Measurements from ENCODE around the gene MPPED2.

MPPED2 gene

DNA sequence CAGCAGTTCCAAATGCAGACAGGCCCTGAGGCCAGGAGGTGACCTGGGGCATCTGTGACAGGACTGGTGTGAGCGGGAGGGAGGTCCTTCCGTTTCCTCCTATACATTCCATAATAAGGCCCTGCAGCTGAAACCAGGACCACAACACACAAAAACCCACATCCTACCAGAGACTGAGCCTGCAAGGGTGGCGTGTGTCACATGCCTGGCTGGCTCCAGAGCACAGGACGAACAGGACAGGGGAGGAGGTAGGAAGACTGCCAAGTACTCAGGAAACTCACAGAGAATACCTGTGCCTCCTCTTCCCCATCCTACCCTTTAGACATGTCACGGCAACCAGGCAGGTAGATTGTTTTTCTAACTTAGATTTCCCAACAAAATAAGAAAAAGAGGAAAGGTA lies 159.4 kb downstream of the MPPED2 start:
- H3K36me3 ChIP-seq (ENCODE audit: insufficient read depth, low read length): no peaks in the 10 kb centered on the region
- H3K9ac ChIP-seq (ENCODE audit: low read depth, low read length): no peak overlapping the region
- no peaks in the 10 kb centered on the region for H4K20me1 ChIP-seq (ENCODE audit: insufficient read depth, low read length)
- H2AFZ ChIP-seq (ENCODE audit: low read depth, low read length): no peak overlapping the region
- H3K4me1 ChIP-seq (ENCODE audit: insufficient read depth, low read length): no peaks in the 10 kb centered on the region
- H3K9me3 ChIP-seq (ENCODE audit: insufficient read depth, low read length, severe bottlenecking): no peaks in the 10 kb centered on the region
- ATAC-seq (ENCODE audit: insufficient read depth, low read depth): no peak
- no peak overlapping the region for H3K27ac ChIP-seq (ENCODE audit: low read length)
- no peaks in the 10 kb centered on the region for H3K79me2 ChIP-seq (ENCODE audit: insufficient read depth, low read length)
- H3K27me3 ChIP-seq (ENCODE audit: insufficient read depth, low read length, poor library complexity): no peaks in the 10 kb centered on the region
- H3K4me2 ChIP-seq (ENCODE audit: insufficient read depth, low read length): no peak overlapping the region
- H3K4me3 ChIP-seq (ENCODE audit: low read depth in 1 of 2, low read length in 2 of 2): no peak overlapping the region
- DNase-seq: no peak
- TF ChIP-seq EZH2 (IDR thresholded peaks at IDR 0.05; ENCODE audit: borderline replicate concordance, low read depth, low read length, severe bottlenecking): no peak
- TF ChIP-seq CTCF (IDR thresholded peaks at IDR 0.05; ENCODE audit: borderline replicate concordance, extremely low read depth, low read length, poor library complexity, severe bottlenecking): no peak

GRCh38 chr11:30424844-30425243 lies 161.3 kb downstream of the MPPED2 start:
- TF ChIP-seq EZH2 (IDR thresholded peaks at IDR 0.05; ENCODE audit: borderline replicate concordance, low read depth, low read length, severe bottlenecking) (no peak), CTCF (IDR thresholded peaks at IDR 0.05; ENCODE audit: borderline replicate concordance, extremely low read depth, low read length, poor library complexity, severe bottlenecking) (no peak)
- H3K27me3 ChIP-seq (ENCODE audit: insufficient read depth, low read length, poor library complexity): no peaks in the 10 kb centered on the region
- DNase-seq (no peak), ATAC-seq (ENCODE audit: insufficient read depth, low read depth) (no peak)
- no peak overlapping the region for H3K4me2 ChIP-seq (ENCODE audit: insufficient read depth, low read length)
- no peak overlapping the region for H2AFZ ChIP-seq (ENCODE audit: low read depth, low read length)
- no peaks in the 10 kb centered on the region for H3K79me2 ChIP-seq (ENCODE audit: insufficient read depth, low read length)
- H4K20me1 ChIP-seq (ENCODE audit: insufficient read depth, low read length): no peaks in the 10 kb centered on the region
- no peaks in the 10 kb centered on the region for H3K4me1 ChIP-seq (ENCODE audit: insufficient read depth, low read length)
- H3K27ac ChIP-seq (ENCODE audit: low read length): no peak overlapping the region
- H3K9me3 ChIP-seq (ENCODE audit: insufficient read depth, low read length, severe bottlenecking): no peaks in the 10 kb centered on the region
- no peak overlapping the region for H3K9ac ChIP-seq (ENCODE audit: low read depth, low read length)
- no peaks in the 10 kb centered on the region for H3K36me3 ChIP-seq (ENCODE audit: insufficient read depth, low read length)
- no peak overlapping the region for H3K4me3 ChIP-seq (ENCODE audit: low read depth in 1 of 2, low read length in 2 of 2)

DNA sequence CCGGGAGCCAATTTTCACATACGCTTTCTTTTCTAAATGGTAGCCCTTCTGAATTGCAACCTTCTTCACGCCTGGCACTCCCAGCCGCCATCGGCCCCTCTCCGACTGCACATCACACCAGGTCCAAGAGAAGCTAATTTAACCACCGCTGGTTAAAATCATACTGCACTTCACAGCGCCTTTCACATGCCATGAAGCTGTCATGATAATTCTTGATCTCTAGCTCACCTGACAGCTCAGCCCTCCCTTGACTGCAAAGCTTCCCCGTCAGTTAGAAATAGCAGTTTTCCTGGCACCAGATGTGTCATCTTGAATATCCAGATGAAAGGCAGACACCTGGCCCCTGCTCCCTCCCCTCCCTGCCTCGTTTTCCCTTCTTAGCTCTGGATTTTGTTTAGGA lies 161.8 kb downstream of the MPPED2 start:
- Histone ChIP-seq H4K20me1 (ENCODE audit: insufficient read depth, low read length) (no peaks in the 10 kb centered on the region), H3K4me2 (ENCODE audit: insufficient read depth, low read length) (no peak overlapping the region), H2AFZ (ENCODE audit: low read depth, low read length) (no peak overlapping the region), H3K9ac (ENCODE audit: low read depth, low read length) (no peak overlapping the region), H3K36me3 (ENCODE audit: insufficient read depth, low read length) (no peaks in the 10 kb centered on the region), H3K9me3 (ENCODE audit: insufficient read depth, low read length, severe bottlenecking) (no peaks in the 10 kb centered on the region), H3K79me2 (ENCODE audit: insufficient read depth, low read length) (no peaks in the 10 kb centered on the region), H3K4me3 (ENCODE audit: low read depth in 1 of 2, low read length in 2 of 2) (no peak overlapping the region), H3K27ac (ENCODE audit: low read length) (no peak overlapping the region), H3K4me1 (ENCODE audit: insufficient read depth, low read length) (no peaks in the 10 kb centered on the region), H3K27me3 (ENCODE audit: insufficient read depth, low read length, poor library complexity) (no peaks in the 10 kb centered on the region)
- TF ChIP-seq CTCF (IDR thresholded peaks at IDR 0.05; ENCODE audit: borderline replicate concordance, extremely low read depth, low read length, poor library complexity, severe bottlenecking): no peak
- ATAC-seq (ENCODE audit: insufficient read depth, low read depth) (no peak), DNase-seq (no peak)

DNA sequence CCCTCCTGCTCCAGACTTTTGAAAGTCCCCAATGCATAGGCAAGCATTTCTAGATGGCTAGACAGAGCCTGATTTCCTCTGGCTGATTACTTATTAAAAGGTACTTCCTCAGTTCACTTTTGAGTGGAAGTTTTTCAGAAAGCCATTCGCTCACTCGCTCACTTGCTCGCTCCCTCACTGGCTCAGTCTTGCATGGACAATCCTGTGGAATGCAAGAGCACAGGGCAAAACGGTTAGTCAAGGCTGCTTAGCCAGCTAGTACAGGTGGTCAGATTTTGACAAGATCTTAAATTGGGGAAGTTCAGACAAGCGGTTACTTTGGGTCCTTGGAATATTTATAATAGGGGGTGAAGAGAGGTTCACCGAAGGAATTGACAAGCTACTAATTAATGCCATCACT lies 162.3 kb downstream of the MPPED2 start:
- no peaks in the 10 kb centered on the region for H4K20me1 ChIP-seq (ENCODE audit: insufficient read depth, low read length)
- no peaks in the 10 kb centered on the region for H3K9me3 ChIP-seq (ENCODE audit: insufficient read depth, low read length, severe bottlenecking)
- no peak overlapping the region for H3K27ac ChIP-seq (ENCODE audit: low read length)
- no peak overlapping the region for H3K9ac ChIP-seq (ENCODE audit: low read depth, low read length)
- no peak for DNase-seq
- H3K79me2 ChIP-seq (ENCODE audit: insufficient read depth, low read length): no peaks in the 10 kb centered on the region
- TF ChIP-seq EZH2 (IDR thresholded peaks at IDR 0.05; ENCODE audit: borderline replicate concordance, low read depth, low read length, severe bottlenecking) (no peak), CTCF (IDR thresholded peaks at IDR 0.05; ENCODE audit: borderline replicate concordance, extremely low read depth, low read length, poor library complexity, severe bottlenecking) (no peak)
- no peak overlapping the region for H3K4me3 ChIP-seq (ENCODE audit: low read depth in 1 of 2, low read length in 2 of 2)
- no peak overlapping the region for H3K4me2 ChIP-seq (ENCODE audit: insufficient read depth, low read length)
- no peak for ATAC-seq (ENCODE audit: insufficient read depth, low read depth)
- H3K27me3 ChIP-seq (ENCODE audit: insufficient read depth, low read length, poor library complexity): no peaks in the 10 kb centered on the region
- H2AFZ ChIP-seq (ENCODE audit: low read depth, low read length): no peak overlapping the region
- H3K4me1 ChIP-seq (ENCODE audit: insufficient read depth, low read length): no peaks in the 10 kb centered on the region
- no peaks in the 10 kb centered on the region for H3K36me3 ChIP-seq (ENCODE audit: insufficient read depth, low read length)

All from DND-41 (cell line).